WTC11 (cell line): ENCODE results near the gene MDFIC2. TPM values are rescaled to one million over a fixed set of nuclear protein-coding genes. Genes with fewer than 3 reads are reported as not detected.

ENCODE experiments used
- ATAC-seq: fragments of 200-7000 bp; cut with Tn5 transposase; 2 replicates; pipeline ENCODE4 v1.10.0; 2021; ENCODE audit warnings: mild to moderate bottlenecking, moderate library complexity
- CTCF ChIA-PET: fragments of 300-600 bp; sonication (Branson Sonifier 250); formaldehyde crosslinking; loops from one replicate; lab custom pipeline; 2021; ENCODE audit warnings: antibody characterized with exemption; lab: Charles Lee
- POLR2A ChIA-PET: fragments of 350-600 bp; sonication (Branson Sonifier 250); formaldehyde crosslinking; loops from one replicate; lab custom pipeline; 2021; ENCODE audit warnings: antibody characterized with exemption; lab: Charles Lee
- DNase-seq: peaks from one replicate; pipeline ENCODE4 v3.0.0; 2021; ENCODE audit warnings: low spot score
- H3K27ac Mint-ChIP-seq: 2 replicates; pipeline ENCODE4 v1.8.0; 2021; ENCODE audit warnings: mixed read lengths
- H3K27me3 Mint-ChIP-seq: 2 replicates; pipeline ENCODE4 v1.8.0; 2021; ENCODE audit warnings: low read depth, mild to moderate bottlenecking, moderate library complexity, mixed read lengths
- H3K36me3 Mint-ChIP-seq: 2 replicates; pipeline ENCODE4 v1.8.0; 2021; ENCODE audit warnings: mixed read lengths
- H3K4me1 Mint-ChIP-seq: 2 replicates; pipeline ENCODE4 v1.8.0; 2022; ENCODE audit warnings: mixed read lengths
- H3K4me3 Mint-ChIP-seq: 2 replicates; pipeline ENCODE4 v1.8.0; 2021; ENCODE audit warnings: mild to moderate bottlenecking, moderate library complexity, mixed read lengths
- H3K9me3 Mint-ChIP-seq: 2 replicates; pipeline ENCODE4 v1.8.0; 2021; ENCODE audit warnings: mixed read lengths
- ATF1 ChIP-seq: sonication (generic); formaldehyde crosslinking; IDR thresholded peaks from 2 replicates; pipeline ENCODE4 v1.8.1; 2023; ENCODE audit warnings: mild to moderate bottlenecking, moderate library complexity, missing genetic modification reagents
- FOXP1 ChIP-seq: sonication (generic); formaldehyde crosslinking; IDR thresholded peaks from 2 replicates; pipeline ENCODE4 v1.8.0; 2022; ENCODE audit warnings: missing genetic modification reagents, mild to moderate bottlenecking, moderate library complexity, borderline replicate concordance
- GTF2I ChIP-seq: fragments of 250-450 bp; sonication (Bioruptor Pico); conservative IDR thresholded peaks from 2 replicates; pipeline ENCODE4 v1.4.0; 2021; ENCODE audit warnings: mild to moderate bottlenecking
- HMGA2 ChIP-seq: fragments of 250-450 bp; sonication (Bioruptor Pico); IDR thresholded peaks from 2 replicates; pipeline ENCODE4 v1.4.0; 2021; ENCODE audit warnings: mild to moderate bottlenecking, moderate library complexity
- HMGXB4 ChIP-seq: sonication (generic); formaldehyde crosslinking; IDR thresholded peaks from 2 replicates; pipeline ENCODE4 v1.8.1; 2023; ENCODE audit warnings: mild to moderate bottlenecking, moderate library complexity, missing genetic modification reagents
- JUN ChIP-seq: sonication (generic); formaldehyde crosslinking; IDR thresholded peaks from 2 replicates; pipeline ENCODE4 v1.8.0; 2023; ENCODE audit warnings: mild to moderate bottlenecking, missing genetic modification reagents
- NR1H2 ChIP-seq: sonication (generic); formaldehyde crosslinking; IDR thresholded peaks from 2 replicates; pipeline ENCODE4 v1.9.0; 2021; ENCODE audit warnings: mild to moderate bottlenecking, moderate library complexity, missing genetic modification reagents
- OVOL2 ChIP-seq: fragments of 250-450 bp; sonication (Bioruptor Pico); IDR thresholded peaks from 2 replicates; pipeline ENCODE4 v1.9.0; 2021; ENCODE audit warnings: mild to moderate bottlenecking, borderline replicate concordance
- PREB ChIP-seq: sonication (generic); formaldehyde crosslinking; IDR thresholded peaks from 2 replicates; pipeline ENCODE4 v1.8.1; 2022; ENCODE audit warnings: mild to moderate bottlenecking, missing genetic modification reagents, moderate library complexity, borderline replicate concordance
- SP1 ChIP-seq: sonication (generic); formaldehyde crosslinking; conservative IDR thresholded peaks from 2 replicates; pipeline ENCODE4 v1.8.1; 2022; ENCODE audit warnings: missing genetic modification reagents
- ZNF281 ChIP-seq: sonication (generic); formaldehyde crosslinking; IDR thresholded peaks from 2 replicates; pipeline ENCODE4 v1.8.0; 2023; ENCODE audit warnings: mild to moderate bottlenecking, missing genetic modification reagents
- ZNF512 ChIP-seq: sonication (generic); formaldehyde crosslinking; IDR thresholded peaks from 2 replicates; pipeline ENCODE4 v1.8.1; 2022; ENCODE audit warnings: missing genetic modification reagents, borderline replicate concordance
- ZNF532 ChIP-seq: fragments of 250-450 bp; sonication (Bioruptor Pico); IDR thresholded peaks from 2 replicates; pipeline ENCODE4 v1.9.0; 2021; ENCODE audit warnings: mild to moderate bottlenecking, borderline replicate concordance
- total RNA-seq: library from RNA; stranded (reverse); gene quantifications from 3 replicates; pipeline ENCODE4 v1.2.3, GENCODE V29; 2021
- TF ChIP-seq, protein P1 (sequence below): sonication (generic); formaldehyde crosslinking; IDR thresholded peaks from 2 replicates; pipeline ENCODE4 v1.8.0; 2022; ENCODE audit warnings: mild to moderate bottlenecking, missing genetic modification reagents

The MDFIC2 gene
- total RNA-seq, 1 experiment from 2014 or later: not detected

GRCh38 chr3:70176224-70176623 is 136.2 kb downstream of the MDFIC2 start (continued):
- TF ChIP-seq ZNF281 (CRISPR knock-in tag) (no peak), PREB (CRISPR knock-in tag) (no peak), SP1 (no peak), ATF1 (no peak), ZNF512 (CRISPR knock-in tag) (no peak), OVOL2 (no peak)

DNA sequence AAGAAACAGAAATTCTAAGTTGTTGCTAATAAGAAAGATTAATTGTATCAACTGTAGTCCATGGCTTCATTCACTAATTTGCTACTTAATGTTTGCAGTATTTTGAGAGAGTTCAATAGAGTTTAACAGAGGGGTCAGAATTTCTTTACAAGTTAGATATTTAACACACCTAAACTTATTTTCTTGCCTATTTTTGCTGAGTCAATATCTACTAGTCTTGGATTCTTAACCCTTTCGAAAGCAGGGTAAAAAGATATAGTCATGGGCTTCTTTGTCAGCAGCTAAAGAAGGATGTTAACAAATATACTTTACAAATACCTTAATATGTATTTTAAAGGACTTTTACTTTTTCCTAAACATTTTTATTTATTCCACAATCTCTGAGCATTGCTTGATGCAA is 155.6 kb downstream of the MDFIC2 start:
- no peak for TF ChIP-seq HMGXB4 (CRISPR knock-in tag)
- TF ChIP-seq FOXP1: no peak
- ChIA-PET CTCF (interaction anchor here (1.2 kb wide), 1 partner anchor 49 kb away, joined by 5 read pairs; no protein-coding TSS in a partner anchor), POLR2A (no interaction called here)
- H3K4me3 Mint-ChIP-seq: no peak overlapping the region
- H3K27me3 Mint-ChIP-seq: no peaks in the 10 kb centered on the region; the same call in 1 of the 2 replicates
- no peak for ATAC-seq
- H3K27ac Mint-ChIP-seq: no peak overlapping the region
- no peaks in the 10 kb centered on the region for H3K9me3 Mint-ChIP-seq
- no peaks in the 10 kb centered on the region for H3K4me1 Mint-ChIP-seq
- H3K36me3 Mint-ChIP-seq: no peaks in the 10 kb centered on the region
- no peak for DNase-seq

- ChIA-PET CTCF (interaction anchor here (2.7 kb wide), 1 partner anchor 30 kb away, joined by 10 read pairs; no protein-coding TSS in a partner anchor), POLR2A (no interaction called here)
- Mint-ChIP-seq H3K4me3 (no peak overlapping the region), H3K36me3 (peaks cover 4% of the 10 kb centered on the region), H3K4me1 (peaks cover 20% of the 10 kb centered on the region), H3K9me3 (peaks cover 22% of the 10 kb centered on the region), H3K27me3 (no peaks in the 10 kb centered on the region; the same call in 1 of the 2 replicates), H3K27ac (no peak overlapping the region)
- ATAC-seq (no peak), DNase-seq (no peak)
- no peak for TF ChIP-seq NR1H2 (CRISPR knock-in tag)
- no peak for TF ChIP-seq PREB (CRISPR knock-in tag)
- TF ChIP-seq, protein P1, sequence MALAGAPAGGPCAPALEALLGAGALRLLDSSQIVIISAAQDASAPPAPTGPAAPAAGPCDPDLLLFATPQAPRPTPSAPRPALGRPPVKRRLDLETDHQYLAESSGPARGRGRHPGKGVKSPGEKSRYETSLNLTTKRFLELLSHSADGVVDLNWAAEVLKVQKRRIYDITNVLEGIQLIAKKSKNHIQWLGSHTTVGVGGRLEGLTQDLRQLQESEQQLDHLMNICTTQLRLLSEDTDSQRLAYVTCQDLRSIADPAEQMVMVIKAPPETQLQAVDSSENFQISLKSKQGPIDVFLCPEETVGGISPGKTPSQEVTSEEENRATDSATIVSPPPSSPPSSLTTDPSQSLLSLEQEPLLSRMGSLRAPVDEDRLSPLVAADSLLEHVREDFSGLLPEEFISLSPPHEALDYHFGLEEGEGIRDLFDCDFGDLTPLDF: no peak
- TF ChIP-seq HMGA2 (CRISPR knock-in tag): no peak
- TF ChIP-seq JUN (CRISPR knock-in tag): no peak
- no peak for TF ChIP-seq GTF2I (CRISPR knock-in tag)
- TF ChIP-seq ZNF532 (CRISPR knock-in tag): no peak
These were observed 161.8 kb downstream of the MDFIC2 start for GRCh38 chr3:70150599-70150998.
